Activated CD8-positive, alpha-beta memory T cell treated with anti-CD3 and anti-CD28 coated beads for 4 hours (primary cell): ENCODE measurements around the gene ZNF512B.

ENCODE experiments used
- DNase-seq, 2 donors: peaks; one replicate each; pipeline ENCODE4 v3.0.0-alpha.2; 2020; ENCODE audit warnings: low read depth in 2 of 2

ZNF512B gene

DNA sequence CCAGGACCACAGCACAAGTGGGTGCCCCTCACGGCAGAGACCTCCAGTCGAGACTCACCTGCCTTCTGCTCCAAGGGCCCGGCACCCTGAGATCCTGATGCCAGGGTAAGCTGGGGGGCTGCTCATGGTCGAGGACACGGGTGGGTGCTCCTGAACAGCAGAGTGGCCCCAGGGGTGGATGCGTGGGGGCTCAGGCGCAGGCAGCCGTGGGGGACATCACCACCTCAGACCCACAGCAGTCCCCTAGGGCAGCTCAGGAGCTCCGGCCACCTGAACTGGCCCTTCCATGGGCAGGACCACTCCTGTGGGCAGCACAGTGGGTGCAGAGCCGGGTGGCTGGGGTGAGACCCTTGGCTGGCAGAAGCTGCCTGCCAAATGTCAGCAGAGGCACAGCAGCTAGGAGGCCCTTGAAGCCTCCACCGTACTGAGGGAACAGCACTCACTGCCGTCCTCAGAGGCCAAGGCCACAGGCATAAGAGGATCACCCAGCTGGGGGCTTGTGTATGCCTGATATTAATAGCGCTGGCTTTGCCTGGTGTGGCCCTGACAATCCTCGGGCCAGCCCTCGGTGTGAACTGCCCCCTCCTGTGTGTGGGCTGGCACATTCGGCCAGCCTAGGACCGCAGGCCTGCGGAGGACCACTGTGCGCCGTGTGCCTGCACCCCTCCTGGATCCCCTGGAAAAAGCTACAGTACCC is 18.9 kb downstream of the ZNF512B start:
- no peak for DNase-seq

DNA sequence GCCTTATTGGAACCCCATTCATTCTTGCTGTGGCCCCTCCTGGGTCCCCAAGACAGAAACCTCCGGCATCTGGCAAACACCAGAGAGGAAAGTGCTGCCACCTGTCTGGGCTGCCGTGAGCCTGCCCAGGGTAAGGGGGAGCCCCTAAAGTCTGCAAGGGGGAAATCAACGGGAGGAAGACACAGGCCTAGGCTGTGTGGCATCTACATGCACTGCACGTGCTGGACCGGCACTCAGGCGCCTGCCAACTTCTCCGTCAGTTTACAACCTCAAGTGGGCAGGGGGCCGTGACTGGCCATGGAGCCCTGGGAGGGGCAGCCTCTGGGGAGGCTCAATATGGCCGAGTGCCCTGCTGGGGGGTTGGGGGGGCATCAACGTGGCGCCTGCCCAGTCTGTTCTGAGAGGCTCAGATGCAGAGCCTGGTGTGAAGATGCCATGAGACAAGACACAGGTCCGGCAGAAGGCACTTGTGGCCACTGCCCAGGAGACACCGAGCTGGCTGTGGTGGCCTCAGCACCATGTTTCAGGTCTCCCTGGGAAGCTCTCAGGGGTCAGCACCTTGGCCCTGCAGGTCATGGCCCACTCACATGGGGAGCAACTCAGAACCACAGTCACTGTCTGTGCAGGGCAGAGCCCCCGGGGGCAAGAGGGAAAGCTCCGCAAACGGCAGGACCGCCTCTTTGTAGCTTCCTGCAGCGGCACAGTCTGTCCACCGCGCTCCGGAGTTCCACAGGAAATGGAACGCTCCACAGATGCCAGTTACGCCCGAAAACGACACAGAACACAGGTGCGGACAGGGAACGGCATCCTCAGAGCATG is 21.9 kb downstream of the ZNF512B start:
- DNase-seq, result no peak

DNA sequence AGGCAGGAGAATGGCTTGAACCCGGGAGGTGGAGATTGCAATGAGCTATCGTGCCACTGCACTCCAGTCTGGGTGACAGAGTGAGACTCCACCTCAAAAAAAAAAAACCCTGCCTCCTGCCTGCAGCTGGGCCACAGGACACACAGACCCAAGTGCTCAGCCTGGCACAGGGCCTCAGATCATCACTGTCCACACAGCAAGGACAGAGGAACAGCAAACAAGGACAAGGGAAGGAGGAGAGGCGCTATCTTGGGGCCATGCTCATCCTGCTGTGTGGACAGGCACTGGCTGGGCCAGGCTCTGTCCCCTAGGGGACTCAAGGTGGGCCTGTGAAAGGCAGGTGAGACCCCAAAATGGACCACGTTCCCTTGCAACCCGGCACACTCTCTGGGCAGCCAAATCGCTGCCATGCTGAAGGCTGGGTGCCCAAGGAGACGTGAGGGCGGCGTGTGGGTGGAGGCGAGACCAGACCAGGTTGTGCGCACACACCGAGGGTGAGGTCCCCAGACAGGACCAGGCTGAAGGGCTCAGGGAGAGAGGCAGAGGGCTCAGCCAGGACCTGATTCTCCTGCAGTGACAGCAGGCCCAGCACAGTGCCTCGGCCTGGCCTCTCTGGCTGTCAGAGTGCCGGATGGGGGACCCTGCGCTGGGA is 22.6 kb downstream of the ZNF512B start:
- no peak for DNase-seq

DNA sequence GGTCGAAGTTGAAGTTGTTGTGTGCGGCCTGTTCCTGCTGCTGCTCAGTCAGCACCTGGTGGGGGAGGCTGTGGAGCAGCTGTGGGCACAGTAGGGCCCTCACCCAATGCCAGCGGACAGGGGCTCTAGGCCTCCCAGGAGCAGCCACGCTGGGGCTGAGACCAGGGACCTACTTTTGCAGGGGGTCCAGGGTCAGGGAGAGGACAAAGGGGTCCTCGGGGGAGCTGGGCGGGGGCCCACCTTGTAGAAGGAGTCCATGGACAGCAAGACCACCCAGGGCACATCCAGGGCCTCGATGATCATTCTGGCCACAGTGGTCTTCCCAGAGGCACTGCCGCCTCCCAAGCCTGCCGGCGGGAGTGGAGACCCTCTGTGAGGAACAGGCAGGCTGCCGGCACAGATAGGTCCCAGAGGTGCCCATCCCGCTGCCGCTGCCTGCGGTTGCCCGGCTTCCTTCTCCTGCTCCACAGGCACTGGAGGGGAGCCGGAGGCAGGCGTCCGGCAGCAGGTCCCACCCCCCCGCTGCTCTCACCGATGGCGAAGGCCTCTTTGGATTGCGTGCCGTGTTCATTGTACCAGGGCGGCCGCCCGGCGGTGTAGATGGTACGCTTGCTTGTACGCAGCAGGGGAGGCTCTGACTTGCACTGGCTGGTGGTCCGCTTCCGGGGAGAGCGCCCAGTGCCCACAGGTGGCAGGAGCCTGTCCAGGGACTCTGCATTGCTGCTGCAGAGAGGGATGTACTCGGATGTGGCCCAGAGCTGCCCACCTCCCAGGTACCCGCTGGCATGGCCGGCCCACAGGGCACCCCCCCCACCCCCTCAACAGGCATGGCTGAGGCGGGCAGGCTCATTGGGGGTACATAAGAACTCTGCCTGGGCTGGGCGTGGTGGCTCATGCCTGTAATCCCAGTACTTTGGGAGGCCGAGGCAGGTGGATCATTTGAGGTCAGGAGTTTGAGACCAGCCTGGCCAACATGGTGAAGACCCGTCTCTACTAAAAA is 23.5 kb downstream of the ZNF512B start:
- no peak for DNase-seq

DNA sequence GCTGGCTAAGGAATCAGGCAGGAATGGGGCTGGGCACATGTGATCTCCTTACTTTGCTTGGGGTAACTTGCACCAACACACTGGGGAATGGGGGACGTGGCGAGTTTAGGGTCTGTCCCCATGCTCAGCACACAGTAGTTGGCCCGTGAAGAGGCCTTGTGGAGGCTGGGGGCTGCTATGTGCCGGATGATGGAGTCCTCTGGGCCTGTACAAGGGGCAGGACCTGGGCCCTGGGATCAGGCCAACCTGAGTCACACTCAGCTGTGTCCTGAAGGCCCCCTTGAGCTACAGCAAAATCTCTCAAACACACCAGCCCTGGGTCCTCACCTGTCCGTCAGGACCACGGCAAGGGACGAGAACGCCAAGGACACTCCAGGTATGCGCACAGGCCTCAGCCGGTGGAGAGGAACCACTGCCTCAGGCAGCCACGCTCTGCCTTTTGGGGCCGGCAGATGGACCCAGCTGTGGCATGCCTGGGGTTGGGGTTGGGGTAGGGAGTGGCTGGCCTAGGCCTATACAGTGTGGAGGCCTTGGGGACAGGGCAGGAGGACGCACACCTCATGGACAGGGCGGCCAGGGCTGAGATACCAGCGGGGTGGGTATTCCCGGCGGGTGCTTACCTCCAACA is 24.6 kb downstream of the ZNF512B start:
- no peak for DNase-seq

DNA sequence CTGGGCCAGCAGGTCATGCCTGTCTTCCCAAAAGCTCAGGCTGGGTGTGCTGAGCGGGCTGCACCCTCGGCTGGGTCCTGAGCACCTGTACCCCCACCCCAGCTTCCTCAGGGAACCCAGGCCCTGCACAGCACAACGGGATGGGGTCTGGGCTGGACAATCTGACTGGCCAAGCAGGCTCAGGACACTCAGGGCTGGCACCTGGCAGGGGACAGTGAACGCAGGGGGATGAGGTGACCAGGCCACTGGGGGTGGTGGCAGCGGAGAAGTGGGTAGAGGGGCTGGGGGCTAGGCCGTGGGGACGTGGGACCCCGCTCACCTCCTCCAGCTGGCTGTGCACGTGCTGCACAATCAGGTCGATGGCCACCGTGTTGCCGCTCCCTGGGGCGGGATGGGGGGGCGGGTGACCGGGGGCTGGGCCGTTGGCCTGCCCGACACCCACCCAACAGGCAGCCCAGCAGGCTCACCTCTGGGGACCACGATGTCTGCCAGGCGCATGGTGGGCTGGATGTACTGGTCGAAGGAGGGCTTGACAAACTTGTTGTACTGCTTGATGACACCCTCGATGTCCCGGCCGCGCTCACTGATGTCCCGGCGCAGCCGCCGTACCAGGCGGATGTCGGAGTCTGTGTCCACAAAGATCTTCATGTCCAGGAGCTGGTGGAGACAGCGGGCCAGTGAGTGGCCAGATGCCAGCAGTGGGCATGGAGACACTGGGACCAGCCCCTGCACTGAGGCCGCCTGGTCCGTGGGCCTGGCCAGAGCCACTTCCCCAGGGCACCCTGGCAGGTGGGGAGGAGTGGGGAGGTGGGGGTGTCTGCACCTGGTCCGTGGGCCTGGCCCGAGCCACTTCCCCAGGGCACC is 25.4 kb downstream of the ZNF512B start:
- no peak for DNase-seq

DNA sequence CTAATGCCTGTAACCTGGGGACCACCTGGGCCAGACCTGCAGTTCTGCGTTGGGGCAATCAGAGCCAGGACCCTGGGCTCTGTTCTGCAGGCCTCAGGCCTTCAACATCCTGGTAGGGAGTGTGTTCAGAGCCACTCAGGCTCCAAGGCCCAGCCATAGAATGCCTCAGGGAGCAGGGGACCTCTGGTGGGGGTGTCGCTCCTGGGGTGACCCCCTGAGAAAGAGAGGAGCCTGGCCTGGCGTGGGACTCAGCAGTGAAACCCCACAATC is 26.0 kb downstream of the ZNF512B start:
- DNase-seq, result no peak

DNA sequence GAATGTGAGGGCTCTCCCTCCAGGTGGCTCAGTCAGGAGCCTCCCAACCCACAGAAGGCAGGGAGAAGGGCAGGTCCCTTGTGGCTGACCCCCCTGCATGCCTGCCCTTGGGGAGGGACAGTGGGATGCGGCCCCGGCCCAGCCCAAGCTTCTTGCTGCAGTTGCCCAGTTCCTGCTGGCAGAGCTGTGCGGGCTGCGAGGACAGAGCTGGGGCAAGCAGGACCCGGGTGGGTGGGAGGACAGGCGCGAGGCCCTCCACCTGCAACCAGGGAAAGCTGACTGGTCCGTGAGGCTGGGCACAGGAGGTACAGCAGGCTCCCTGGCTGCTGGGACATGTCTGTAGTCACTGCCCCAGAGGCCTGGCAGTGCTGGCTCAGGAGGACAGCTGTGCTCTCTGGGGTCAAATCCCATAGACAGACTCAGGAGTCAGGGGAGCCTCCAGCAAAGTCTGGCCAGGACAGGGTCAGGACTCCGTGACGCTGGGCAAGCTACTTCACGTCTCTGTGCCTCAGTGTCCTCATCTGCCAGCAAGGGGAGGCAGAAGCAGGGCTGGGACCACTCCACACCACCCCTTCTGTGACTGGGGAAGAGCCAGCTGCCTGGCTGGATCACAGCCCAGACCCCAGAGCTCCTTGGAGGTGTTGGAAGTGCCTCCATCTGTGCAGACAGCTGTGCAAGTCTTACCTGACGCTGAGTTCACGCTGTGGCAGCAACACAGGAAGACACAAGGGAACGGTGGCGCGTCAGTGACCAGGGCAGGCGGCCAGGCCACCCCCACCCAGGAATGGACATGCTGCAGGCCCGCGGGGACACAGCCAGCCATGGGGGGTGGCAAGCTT is 26.5 kb downstream of the ZNF512B start:
- DNase-seq, result no peak

DNA sequence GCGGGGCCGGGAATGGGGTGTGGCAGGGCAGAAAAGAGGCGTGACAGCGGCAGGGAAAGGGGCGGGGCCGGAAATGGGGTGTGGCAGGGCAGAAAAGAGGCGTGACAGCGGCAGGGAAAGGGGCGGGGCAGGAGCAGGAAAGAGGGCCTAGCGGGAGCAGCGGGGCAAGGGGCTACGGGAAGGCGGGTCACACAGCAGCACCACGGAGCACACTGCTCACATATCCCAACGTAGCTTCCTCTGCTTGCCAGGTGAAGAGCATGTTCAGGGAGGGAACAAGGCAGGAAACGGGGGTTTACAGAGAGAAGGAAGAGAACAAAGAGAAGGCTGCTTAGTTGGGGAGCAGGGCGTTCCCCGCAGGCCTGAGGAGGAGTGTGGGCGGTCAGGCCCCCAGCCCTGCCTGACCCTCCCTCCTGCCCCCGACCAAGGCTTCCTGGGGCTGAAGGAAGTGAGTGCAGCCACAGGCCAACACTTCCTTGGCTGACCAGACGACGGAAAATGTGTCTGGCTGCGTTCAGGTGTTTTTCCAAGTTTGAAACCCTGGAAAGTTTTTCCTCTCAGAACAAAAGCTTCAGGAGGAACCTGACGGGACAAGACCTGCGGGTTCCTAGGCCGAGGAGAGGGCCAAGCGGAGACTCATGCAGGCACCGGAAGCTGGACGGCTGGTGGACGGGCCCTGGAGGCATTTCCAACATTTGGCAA is 27.3 kb downstream of the ZNF512B start:
- no peak for DNase-seq

DNA sequence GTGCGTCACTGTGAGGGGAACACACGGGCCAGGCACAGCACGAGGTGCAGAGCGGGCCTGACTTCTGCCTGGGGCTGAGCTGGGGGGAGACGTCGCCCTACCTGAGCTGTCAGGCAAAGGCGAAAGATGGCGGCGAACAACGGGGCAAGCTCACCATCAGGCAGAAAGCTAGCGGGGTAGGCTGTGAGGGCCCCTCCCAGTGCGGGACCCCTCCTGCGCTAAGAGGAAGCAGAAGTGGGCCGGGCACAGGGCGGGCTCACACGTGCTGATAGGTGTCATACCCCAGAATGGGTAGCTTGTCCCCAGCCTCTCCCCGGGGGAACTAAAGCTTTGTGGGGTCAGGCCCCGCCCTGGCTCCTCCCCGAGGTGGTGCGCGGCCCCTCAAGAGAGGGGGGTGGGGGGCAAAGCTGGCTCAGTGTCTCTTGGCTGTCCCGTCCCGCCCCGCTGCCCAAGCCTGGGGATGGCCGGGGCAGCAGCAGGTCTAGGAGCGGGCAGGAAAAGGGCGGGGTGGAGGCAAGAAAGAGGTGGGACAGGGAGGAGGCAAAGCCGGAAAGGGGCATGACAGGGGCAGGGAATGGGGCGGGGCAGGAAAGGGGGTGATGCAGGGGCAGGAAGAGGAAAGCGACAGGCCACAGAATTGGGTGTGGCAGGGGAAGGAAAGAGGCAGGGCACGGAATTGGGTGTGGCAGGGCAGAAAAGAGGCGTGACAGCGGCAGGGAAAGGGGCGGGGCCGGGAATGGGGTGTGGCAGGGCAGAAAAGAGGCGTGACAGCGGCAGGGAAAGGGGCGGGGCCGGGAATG is 28.2 kb downstream of the ZNF512B start:
- no peak for DNase-seq

DNA sequence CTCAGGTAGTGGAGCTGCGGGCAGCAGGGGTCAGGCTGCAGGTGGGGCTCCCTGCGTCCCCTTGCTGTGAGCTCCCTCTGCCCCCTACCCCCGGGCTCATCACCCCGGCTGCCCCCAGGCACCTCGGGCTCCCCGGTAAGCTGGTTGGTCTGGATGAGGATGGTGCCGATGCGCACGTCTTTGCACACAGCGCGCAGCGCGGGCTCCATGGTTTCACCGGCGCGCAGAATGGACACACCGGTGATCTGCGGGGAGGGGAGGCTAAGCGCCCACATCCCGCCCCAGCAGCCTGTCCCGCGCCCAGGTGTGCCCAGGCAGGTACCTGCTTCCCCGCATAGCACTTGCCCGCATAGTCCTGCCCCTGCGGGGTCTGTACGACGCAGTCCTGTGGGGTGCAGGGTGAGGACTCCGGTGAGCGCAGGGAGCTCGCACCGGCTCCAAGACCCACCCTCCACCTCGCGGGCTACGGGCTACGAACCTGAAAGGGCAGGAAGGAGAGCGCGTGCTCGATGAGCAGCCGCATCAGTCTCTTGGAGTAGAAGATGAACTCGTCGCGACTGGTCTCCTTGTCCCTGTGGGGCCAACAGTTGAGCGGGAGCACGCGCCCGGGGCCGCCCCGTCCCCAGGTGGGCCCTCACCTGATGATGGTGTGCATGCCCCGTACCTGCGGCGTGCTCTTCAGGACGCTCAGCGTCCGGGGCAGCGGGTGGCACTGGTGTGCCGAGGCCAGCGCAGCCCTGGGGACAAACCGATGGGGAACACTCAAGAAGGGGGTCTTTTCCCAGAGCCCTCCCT is 29.1 kb downstream of the ZNF512B start:
- DNase-seq, result no peak

DNA sequence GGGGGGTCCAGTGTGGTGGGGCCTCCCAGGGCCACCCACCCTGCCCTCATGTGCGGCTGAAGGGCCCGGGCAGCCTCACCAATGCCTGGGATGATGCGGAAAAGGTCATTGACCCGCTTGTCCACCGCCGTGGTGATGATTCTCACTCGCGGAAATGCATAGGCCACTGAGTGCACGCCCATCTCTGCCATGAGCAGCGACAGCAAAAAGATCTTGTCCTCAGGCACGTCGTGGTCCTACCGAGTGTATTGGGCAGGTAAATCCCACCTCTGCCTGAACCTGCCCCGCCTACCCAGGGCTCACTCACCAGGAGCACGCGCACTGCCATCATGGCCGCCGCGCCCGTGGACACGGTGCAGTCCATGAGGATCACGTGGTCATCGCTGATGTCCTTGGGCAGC is 29.7 kb downstream of the ZNF512B start:
- no peak for DNase-seq

DNA sequence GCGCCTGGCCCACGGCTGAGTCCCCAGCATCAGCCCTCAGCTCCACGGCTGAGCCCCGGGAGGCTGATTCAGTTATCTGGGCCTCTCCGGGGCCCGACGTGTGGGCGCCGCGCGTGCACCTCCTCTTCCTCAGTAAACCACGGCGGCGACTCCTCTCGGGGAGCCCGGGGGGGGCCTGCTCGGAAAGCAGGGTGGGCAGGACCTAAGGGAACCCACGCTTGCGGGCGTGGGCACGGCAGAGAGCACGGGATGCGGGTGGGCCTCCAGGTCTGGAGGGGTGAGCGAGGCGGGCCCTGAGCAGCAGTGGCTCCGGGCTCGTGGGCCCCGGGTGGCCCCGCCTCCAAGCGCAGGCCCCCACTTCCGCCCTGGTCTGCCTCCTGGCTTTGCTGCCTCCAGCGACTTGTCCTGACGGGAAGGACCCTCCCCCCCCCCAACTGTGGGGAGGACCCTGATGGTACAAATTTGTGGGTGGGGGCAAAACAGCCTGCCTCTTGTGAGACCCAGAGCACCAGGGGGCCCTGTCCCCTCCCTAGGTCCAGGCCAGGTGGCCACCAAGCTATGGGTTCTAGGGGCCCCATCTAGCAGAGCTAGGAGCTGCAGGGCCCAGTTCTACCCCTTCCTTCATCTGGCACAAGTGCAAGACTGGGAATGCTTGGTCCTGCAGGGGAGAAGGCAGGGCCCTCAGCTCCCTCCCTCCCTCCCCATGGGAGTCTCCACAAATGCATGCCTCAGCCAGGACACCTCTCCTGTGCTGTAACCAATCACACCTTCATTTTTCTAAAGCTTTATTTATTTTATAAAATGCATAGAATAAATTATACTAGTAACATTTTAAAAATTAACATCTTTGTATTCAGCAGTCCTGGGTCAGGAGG is 30.4 kb downstream of the ZNF512B start:
- no peak for DNase-seq

DNA sequence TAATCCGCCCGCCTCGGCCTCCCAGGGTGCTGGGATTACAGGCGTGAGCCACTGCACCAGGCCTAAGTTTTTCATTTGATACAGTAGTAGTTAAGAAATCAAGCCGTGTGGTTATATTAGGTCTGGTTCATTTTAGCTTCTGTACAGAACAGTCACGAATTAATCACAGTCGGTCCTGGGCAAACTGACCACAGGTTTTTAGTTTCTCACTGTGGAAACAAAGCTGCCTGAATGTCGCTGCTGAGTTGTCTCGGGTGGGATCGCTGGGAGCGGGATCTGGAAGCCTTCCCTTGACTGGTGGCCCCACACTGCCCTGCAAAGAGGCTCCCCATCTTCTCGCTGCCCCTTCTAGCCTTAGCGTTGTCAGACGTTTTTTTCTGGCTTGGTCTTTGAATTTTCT is 32.1 kb downstream of the ZNF512B start:
- no peak for DNase-seq

DNA sequence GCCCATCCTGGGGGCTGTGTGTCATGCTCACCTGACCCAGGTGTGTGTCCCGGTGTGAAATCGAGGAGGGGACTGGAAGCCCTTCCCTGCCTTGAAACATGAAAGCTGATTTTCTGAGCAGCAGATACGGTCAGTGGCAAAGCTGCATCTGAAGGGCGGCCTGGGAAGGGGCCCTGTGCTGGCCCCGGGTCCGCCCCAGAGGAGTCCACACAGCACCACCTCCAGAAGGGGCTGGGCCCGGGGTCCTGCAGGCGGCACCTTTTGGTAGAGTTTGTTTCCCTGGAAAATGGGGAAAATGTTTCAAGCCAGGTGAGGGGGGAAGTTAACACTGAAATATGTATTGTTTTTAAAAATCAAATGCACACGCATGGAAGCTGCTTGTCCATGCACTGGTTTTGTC is 34.3 kb downstream of the ZNF512B start:
- no peak for DNase-seq
